Osteoblast (primary cell): Measurements from ENCODE around the gene LUM. TPM values are rescaled to one million over a fixed set of nuclear protein-coding genes. Genes with fewer than 3 reads are reported as not detected.
A peak's percentile ranks its signal among the peaks of the same experiment; 100 is the strongest.

Experiments
- DNase-seq: peaks from one replicate; pipeline ENCODE4 v3.0.0; 2011; ENCODE audit warnings: low spot score, mixed read lengths; ENCODE audit not compliant: insufficient read length; ENCODE audit errors: missing footprints
- H2AFZ ChIP-seq: 2 replicates; pipeline ENCODE4 v1.6.0; 2011; ENCODE audit warnings: mild to moderate bottlenecking, low read length
- H3K27ac ChIP-seq: 2 replicates; pipeline ENCODE4 v1.5.1; 2011; ENCODE audit warnings: mild to moderate bottlenecking, low read depth, low read length, moderate library complexity
- H3K27me3 ChIP-seq: 2 replicates; pipeline ENCODE4 v1.6.0; 2012; ENCODE audit warnings: mild to moderate bottlenecking, control low read depth, inconsistent platforms, low read length, moderate library complexity; ENCODE audit not compliant: insufficient read depth
- H3K36me3 ChIP-seq: 2 replicates; pipeline ENCODE4 v1.5.1; 2011; ENCODE audit warnings: mild to moderate bottlenecking, low read length, control low read depth, moderate library complexity; ENCODE audit not compliant: insufficient read depth
- H3K4me1 ChIP-seq: 2 replicates; pipeline ENCODE4 v1.5.1; 2011; ENCODE audit warnings: mild to moderate bottlenecking, low read length, control low read depth, moderate library complexity; ENCODE audit not compliant: insufficient read depth
- H3K4me2 ChIP-seq: 2 replicates; pipeline ENCODE4 v1.6.0; 2011; ENCODE audit warnings: mild to moderate bottlenecking, low read length; ENCODE audit not compliant: insufficient read depth
- H3K4me3 ChIP-seq: fragments of 200-600 bp; sonication (generic); 3 replicates; pipeline ENCODE4 v1.5.1; 2012; ENCODE audit warnings: mild to moderate bottlenecking, low read length, inconsistent platforms; ENCODE audit not compliant: insufficient read depth
- H3K79me2 ChIP-seq: 2 replicates; pipeline ENCODE4 v1.6.0; 2012; ENCODE audit warnings: mild to moderate bottlenecking, low read length, control low read depth, inconsistent platforms; ENCODE audit not compliant: insufficient read depth
- H3K9me3 ChIP-seq: 2 replicates; pipeline ENCODE4 v1.5.1; 2011; ENCODE audit warnings: low read depth, low read length, control low read depth
- H4K20me1 ChIP-seq: 2 replicates; pipeline ENCODE4 v1.6.0; 2012; ENCODE audit warnings: mild to moderate bottlenecking, low read length, control low read depth; ENCODE audit not compliant: insufficient read depth
- total RNA-seq: library from RNA; depleted of rRNA; stranded (reverse); fragments of >200 nt; gene quantifications from 2 replicates; pipeline ENCODE4 v1.2.3, GENCODE V29; 2012
- TF ChIP-seq, protein P1 (sequence below): IDR thresholded peaks from 2 replicates; pipeline ENCODE4 v1.5.1; 2011; ENCODE audit warnings: mild to moderate bottlenecking, low read depth, low read length, moderate library complexity; ENCODE audit errors: extremely low read depth

LUM gene
- total RNA-seq, 1 donor, result 1,965 TPM

DNA sequence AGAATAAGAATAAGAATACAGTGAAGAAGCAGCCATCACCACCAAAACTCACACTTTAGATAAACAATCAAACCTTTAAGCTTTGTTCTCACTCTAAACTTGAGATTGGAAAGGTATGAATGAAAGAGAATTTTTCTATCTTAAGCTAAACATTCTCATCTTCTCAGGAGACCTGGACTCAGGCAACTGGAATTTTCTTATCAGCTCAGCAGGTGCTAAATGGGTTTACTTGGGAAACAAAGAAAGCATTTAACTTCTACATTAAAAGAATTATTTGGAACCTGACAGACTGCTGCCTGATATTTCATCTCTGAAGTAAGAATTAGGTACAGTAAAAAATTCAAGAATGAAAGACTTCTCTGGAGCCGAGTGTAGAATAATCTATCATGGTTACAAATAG lies 32.8 kb downstream of the LUM start:
- Histone ChIP-seq H3K27me3 (no peaks in the 10 kb centered on the region), H4K20me1 (no peaks in the 10 kb centered on the region), H3K27ac (no peak overlapping the region), H3K4me1 (no peaks in the 10 kb centered on the region), H2AFZ (no peak overlapping the region), H3K4me2 (no peak overlapping the region), H3K4me3 (no peak overlapping the region), H3K9me3 (no peaks in the 10 kb centered on the region), H3K79me2 (no peaks in the 10 kb centered on the region), H3K36me3 (no peaks in the 10 kb centered on the region)
- TF ChIP-seq, protein P1, sequence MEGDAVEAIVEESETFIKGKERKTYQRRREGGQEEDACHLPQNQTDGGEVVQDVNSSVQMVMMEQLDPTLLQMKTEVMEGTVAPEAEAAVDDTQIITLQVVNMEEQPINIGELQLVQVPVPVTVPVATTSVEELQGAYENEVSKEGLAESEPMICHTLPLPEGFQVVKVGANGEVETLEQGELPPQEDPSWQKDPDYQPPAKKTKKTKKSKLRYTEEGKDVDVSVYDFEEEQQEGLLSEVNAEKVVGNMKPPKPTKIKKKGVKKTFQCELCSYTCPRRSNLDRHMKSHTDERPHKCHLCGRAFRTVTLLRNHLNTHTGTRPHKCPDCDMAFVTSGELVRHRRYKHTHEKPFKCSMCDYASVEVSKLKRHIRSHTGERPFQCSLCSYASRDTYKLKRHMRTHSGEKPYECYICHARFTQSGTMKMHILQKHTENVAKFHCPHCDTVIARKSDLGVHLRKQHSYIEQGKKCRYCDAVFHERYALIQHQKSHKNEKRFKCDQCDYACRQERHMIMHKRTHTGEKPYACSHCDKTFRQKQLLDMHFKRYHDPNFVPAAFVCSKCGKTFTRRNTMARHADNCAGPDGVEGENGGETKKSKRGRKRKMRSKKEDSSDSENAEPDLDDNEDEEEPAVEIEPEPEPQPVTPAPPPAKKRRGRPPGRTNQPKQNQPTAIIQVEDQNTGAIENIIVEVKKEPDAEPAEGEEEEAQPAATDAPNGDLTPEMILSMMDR, result no peak
- DNase-seq, result no peak

DNA sequence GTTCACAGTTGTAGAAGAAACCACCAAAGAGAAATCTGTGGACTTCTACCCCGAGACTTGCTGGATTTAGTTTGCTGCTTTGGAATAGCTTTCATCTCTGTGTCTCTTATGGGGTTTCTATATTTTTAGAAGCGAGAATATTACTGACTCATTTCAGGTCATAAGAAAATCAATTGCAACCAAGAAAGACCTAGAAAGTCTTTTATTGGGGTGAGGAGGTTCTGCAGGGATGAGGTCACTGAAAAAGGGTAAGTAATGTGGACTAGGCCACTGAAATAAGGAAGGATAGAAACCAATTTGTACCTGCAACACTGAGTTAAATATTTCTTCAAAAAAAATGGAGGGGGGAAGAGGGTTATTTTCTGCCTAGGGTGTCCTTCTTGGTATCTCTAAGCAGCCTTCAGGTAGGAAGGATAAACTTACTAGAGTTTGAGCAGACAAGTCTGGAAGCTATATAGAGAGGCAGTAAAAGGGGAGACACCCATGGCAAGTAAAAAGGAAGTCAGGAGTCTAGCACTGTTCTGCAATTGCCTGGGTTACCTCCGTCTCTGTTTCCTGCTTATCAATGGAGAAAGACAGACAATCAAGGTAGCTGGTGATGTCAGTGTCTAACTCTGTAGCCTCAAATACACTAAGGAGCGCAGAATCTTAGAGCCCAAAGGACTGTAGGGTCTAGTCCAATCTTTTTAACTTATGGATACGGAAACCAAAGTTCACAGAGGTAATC lies 33.9 kb downstream of the LUM start:
- no peaks in the 10 kb centered on the region for H3K9me3 ChIP-seq
- TF ChIP-seq, protein P1, result no peak

DNA sequence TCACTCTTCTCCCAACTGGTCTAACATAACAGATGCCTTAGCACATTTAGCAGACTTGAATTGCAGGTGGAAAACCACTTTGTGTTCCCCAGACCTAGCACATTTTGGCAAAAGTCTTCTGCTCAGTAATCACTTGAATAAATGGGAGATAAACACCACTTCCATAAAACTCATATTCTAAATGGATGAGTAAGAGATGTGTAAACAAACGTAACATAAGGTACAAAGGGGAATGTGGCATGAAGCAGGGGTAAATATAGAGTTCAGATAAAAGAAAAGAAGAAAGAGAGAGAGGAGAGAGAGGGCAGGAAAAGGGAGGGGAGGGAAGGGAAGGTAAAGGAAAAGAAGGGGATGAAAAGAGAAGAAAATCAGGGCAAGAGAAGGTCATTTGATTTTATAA lies 36.4 kb downstream of the LUM start:
- Histone ChIP-seq H3K27me3 (no peaks in the 10 kb centered on the region), H3K79me2 (no peaks in the 10 kb centered on the region), H3K36me3 (no peaks in the 10 kb centered on the region), H3K4me3 (no peak overlapping the region), H3K4me2 (no peak overlapping the region), H2AFZ (no peak overlapping the region), H3K4me1 (no peaks in the 10 kb centered on the region), H3K9me3 (no peaks in the 10 kb centered on the region), H4K20me1 (no peaks in the 10 kb centered on the region), H3K27ac (no peak overlapping the region)
- no peak for DNase-seq
- TF ChIP-seq, protein P1, result no peak

More for the DNA sequence above, 33.9 kb downstream of the LUM start:
- Histone ChIP-seq H2AFZ (peak overlapping the region; percentile 10), H4K20me1 (no peaks in the 10 kb centered on the region), H3K4me3 (no peak overlapping the region), H3K4me1 (no peaks in the 10 kb centered on the region), H3K27me3 (no peaks in the 10 kb centered on the region), H3K79me2 (no peaks in the 10 kb centered on the region), H3K4me2 (no peak overlapping the region), H3K36me3 (no peaks in the 10 kb centered on the region), H3K27ac (no peak overlapping the region)
- no peak for DNase-seq

DNA sequence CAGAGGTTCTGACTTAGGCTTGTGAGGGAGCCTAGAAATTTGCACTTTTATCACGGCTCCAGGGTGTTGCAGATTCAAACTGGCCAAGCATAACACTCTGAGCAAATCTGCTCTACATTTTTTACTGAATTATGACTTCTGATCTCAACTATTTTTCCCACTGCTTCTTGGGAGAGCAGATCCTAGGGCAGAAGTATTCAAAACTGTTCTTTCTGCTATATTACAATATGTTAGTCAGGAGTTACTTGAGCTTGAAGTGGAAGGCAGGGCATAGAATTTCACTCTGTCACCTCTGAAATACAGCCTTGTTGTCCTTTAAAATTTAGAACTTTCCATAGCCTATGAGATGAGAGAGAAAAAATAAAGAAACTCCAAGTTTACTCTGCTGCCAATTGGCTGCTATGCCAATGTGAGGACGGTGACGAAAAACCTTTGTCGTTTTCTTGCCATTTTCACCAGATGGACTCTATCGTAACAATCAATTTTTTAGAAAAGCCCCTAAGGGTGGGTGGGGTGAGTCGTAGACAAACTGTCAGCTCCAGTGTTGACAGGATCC lies 37.1 kb downstream of the LUM start:
- H3K27ac ChIP-seq, result no peak overlapping the region
- no peaks in the 10 kb centered on the region for H3K4me1 ChIP-seq
- no peaks in the 10 kb centered on the region for H4K20me1 ChIP-seq
- no peaks in the 10 kb centered on the region for H3K27me3 ChIP-seq
- peak; percentile 35 for DNase-seq
- H3K79me2 ChIP-seq, result no peaks in the 10 kb centered on the region
- H2AFZ ChIP-seq, result no peak overlapping the region
- peak overlapping the region; percentile 14 for H3K4me2 ChIP-seq
- TF ChIP-seq, protein P1, result no peak
- H3K9me3 ChIP-seq, result no peaks in the 10 kb centered on the region
- no peaks in the 10 kb centered on the region for H3K36me3 ChIP-seq
- H3K4me3 ChIP-seq, result no peak overlapping the region
